ENCODE data around the gene PGP. TPM values are rescaled to one million over a fixed set of nuclear protein-coding genes. Genes with fewer than 3 reads are reported as not detected.

The PGP gene
- total RNA-seq, 1 experiment from 2014 or later = 32.6 TPM

DNA sequence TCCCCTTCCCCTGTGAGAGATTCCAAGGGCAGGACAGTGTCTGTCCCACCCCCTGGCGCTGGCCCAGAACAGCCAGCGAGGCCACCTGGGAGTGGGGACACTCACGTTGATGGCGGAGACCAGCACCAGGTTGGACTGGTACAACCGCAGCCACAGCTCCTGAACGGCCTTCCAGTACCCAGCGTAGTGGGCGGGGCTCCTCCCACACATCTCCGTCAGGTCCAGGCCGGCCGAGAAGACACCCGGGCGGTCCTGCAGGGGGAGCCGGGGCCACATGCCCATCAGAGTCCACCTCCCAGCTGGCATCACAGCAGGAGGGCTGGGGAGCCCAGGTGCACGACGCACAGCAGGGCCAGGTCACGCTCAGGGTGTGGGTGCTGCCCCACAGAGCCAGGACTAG lies 29.7 kb upstream of the PGP start:
- H3K4me2 ChIP-seq (ENCODE audit: low read length) = no peak overlapping the region
- peaks cover 62% of the 10 kb centered on the region for H3K79me2 ChIP-seq (ENCODE audit: insufficient read depth, low read length)
- POLR2A ChIA-PET = no interaction called here
- no peak overlapping the region for H3K4me3 ChIP-seq (replicated peaks in 1 of 2; ENCODE audit: low read depth in 1 of 2, low read length in 2 of 2)
- TF ChIP-seq, protein P1, sequence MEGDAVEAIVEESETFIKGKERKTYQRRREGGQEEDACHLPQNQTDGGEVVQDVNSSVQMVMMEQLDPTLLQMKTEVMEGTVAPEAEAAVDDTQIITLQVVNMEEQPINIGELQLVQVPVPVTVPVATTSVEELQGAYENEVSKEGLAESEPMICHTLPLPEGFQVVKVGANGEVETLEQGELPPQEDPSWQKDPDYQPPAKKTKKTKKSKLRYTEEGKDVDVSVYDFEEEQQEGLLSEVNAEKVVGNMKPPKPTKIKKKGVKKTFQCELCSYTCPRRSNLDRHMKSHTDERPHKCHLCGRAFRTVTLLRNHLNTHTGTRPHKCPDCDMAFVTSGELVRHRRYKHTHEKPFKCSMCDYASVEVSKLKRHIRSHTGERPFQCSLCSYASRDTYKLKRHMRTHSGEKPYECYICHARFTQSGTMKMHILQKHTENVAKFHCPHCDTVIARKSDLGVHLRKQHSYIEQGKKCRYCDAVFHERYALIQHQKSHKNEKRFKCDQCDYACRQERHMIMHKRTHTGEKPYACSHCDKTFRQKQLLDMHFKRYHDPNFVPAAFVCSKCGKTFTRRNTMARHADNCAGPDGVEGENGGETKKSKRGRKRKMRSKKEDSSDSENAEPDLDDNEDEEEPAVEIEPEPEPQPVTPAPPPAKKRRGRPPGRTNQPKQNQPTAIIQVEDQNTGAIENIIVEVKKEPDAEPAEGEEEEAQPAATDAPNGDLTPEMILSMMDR (IDR thresholded peaks at IDR 0.05 in 2 of 3, conservative IDR thresholded peaks at IDR 0.05 in 1 of 3; ENCODE audit: borderline replicate concordance in 1 of 3, insufficient read depth in 1 of 3, low read depth in 2 of 3, low read length in 2 of 3) = peak in 2 of 3 experiments; percentile 27 to 39; a peak in 4 of 6 replicates
- TF ChIP-seq SIN3A (IDR thresholded peaks at IDR 0.05; ENCODE audit: low read depth) (no peak), RAD21 (IDR thresholded peaks at IDR 0.05; ENCODE audit: low read depth) (peak; percentile 21; the same call in 1 of the 2 replicates)
- H3K9ac ChIP-seq (ENCODE audit: low read length) = no peak overlapping the region
- H4K20me1 ChIP-seq (ENCODE audit: insufficient read depth) = no peaks in the 10 kb centered on the region
- peak; percentile 52 for ATAC-seq
- CTCF ChIA-PET = no interaction called here
- no peak overlapping the region for H2AFZ ChIP-seq (ENCODE audit: low read depth, low read length, poor library complexity, severe bottlenecking)
- H3K36me3 ChIP-seq (ENCODE audit: control insufficient read depth in 1 of 2, insufficient read depth in 2 of 2, low read length in 2 of 2) = peaks cover 21 to 47% of the 10 kb centered on the region in 2 experiments; a peak in 3 of 4 replicates
- H3K4me1 ChIP-seq (ENCODE audit: control insufficient read depth in 1 of 2, insufficient read depth in 2 of 2, low read length in 2 of 2) = peaks cover 0 to 13% of the 10 kb centered on the region in 2 experiments; a peak in 2 of 4 replicates
- intact Hi-C loops (cut with micrococcal nuclease) = no loop called here
- peak overlapping the region; percentile 25; the same call in 1 of the 2 replicates for H3K27ac ChIP-seq (ENCODE audit: low read depth, low read length)
- no TSS peak for BruUV-seq (replicated peaks)
- DNase-seq (ENCODE audit: low read depth, low spot score) = no peak
- RAD21 ChIA-PET (ENCODE audit: low non-redundant PET in 1 of 2, low total read pairs in 2 of 2, uncharacterized antibody in 2 of 2, unreplicated experiment in 2 of 2) = no interaction called here
- no peaks in the 10 kb centered on the region for H3K9me2 ChIP-seq (ENCODE audit: insufficient read depth)
- H3K9me3 ChIP-seq (ENCODE audit: control insufficient read depth in 1 of 2, insufficient read depth in 1 of 2, low read depth in 1 of 2, low read length in 2 of 2) = no peaks in the 10 kb centered on the region
- no peaks in the 10 kb centered on the region for H3K27me3 ChIP-seq (ENCODE audit: insufficient read depth, low read length)

DNA sequence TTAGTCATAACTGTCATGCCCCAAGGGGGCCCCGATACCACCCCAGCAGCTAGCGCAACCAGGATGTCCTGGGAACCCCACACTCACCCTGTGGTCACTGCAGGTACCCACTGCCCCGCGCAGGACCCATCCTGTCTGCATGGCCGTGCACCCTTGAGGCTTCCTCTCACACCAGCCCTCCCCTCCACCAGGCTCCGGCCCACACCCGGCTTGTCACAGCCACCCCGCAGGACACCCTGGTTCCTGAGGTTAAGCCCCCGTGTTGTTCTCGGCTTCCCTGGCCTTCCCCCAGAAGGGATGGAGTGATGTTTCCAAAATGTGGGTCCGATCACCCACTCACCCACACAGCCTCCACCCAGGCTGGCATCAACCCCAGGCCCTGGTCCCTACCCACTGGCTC lies 29.1 kb upstream of the PGP start:
- peaks cover 21 to 44% of the 10 kb centered on the region in 2 experiments; a peak in 3 of 4 replicates for H3K36me3 ChIP-seq (ENCODE audit: control insufficient read depth in 1 of 2, insufficient read depth in 2 of 2, low read length in 2 of 2)
- no peaks in the 10 kb centered on the region for H3K27me3 ChIP-seq (ENCODE audit: insufficient read depth, low read length)
- H3K4me3 ChIP-seq (replicated peaks in 1 of 2; ENCODE audit: low read depth in 1 of 2, low read length in 2 of 2) = no peak overlapping the region
- H3K9ac ChIP-seq (ENCODE audit: low read length) = no peak overlapping the region
- DNase-seq (ENCODE audit: low read depth, low spot score) (no peak), ATAC-seq (no peak)
- CTCF ChIA-PET = no interaction called here
- BruUV-seq (replicated peaks) = no TSS peak
- H4K20me1 ChIP-seq (ENCODE audit: insufficient read depth) = no peaks in the 10 kb centered on the region
- no peak overlapping the region for H2AFZ ChIP-seq (ENCODE audit: low read depth, low read length, poor library complexity, severe bottlenecking)
- peaks cover 0 to 17% of the 10 kb centered on the region in 2 experiments; a peak in 2 of 4 replicates for H3K4me1 ChIP-seq (ENCODE audit: control insufficient read depth in 1 of 2, insufficient read depth in 2 of 2, low read length in 2 of 2)
- POLR2A ChIA-PET = no interaction called here
- H3K9me3 ChIP-seq (ENCODE audit: control insufficient read depth in 1 of 2, insufficient read depth in 1 of 2, low read depth in 1 of 2, low read length in 2 of 2) = no peaks in the 10 kb centered on the region
- H3K79me2 ChIP-seq (ENCODE audit: insufficient read depth, low read length) = peaks cover 57% of the 10 kb centered on the region
- peak overlapping the region; percentile 25; the same call in 1 of the 2 replicates for H3K27ac ChIP-seq (ENCODE audit: low read depth, low read length)
- RAD21 ChIA-PET (ENCODE audit: low non-redundant PET in 1 of 2, low total read pairs in 2 of 2, uncharacterized antibody in 2 of 2, unreplicated experiment in 2 of 2) = no interaction called here
- no peak overlapping the region for H3K4me2 ChIP-seq (ENCODE audit: low read length)
- intact Hi-C loops (cut with micrococcal nuclease) = no loop called here
- H3K9me2 ChIP-seq (ENCODE audit: insufficient read depth) = no peaks in the 10 kb centered on the region
- no peak for TF ChIP-seq CBX3 (IDR thresholded peaks at IDR 0.05; ENCODE audit: low read depth)
- no peak for TF ChIP-seq RAD21 (IDR thresholded peaks at IDR 0.05; ENCODE audit: low read depth)
- TF ChIP-seq ELF1 (IDR thresholded peaks at IDR 0.05; ENCODE audit: borderline replicate concordance, low read depth) = no peak
- no peak for TF ChIP-seq JUND (IDR thresholded peaks at IDR 0.05)
- no peak for TF ChIP-seq EZH2phosphoT487 (IDR thresholded peaks at IDR 0.05; ENCODE audit: borderline replicate concordance)
- TF ChIP-seq, protein P2, sequence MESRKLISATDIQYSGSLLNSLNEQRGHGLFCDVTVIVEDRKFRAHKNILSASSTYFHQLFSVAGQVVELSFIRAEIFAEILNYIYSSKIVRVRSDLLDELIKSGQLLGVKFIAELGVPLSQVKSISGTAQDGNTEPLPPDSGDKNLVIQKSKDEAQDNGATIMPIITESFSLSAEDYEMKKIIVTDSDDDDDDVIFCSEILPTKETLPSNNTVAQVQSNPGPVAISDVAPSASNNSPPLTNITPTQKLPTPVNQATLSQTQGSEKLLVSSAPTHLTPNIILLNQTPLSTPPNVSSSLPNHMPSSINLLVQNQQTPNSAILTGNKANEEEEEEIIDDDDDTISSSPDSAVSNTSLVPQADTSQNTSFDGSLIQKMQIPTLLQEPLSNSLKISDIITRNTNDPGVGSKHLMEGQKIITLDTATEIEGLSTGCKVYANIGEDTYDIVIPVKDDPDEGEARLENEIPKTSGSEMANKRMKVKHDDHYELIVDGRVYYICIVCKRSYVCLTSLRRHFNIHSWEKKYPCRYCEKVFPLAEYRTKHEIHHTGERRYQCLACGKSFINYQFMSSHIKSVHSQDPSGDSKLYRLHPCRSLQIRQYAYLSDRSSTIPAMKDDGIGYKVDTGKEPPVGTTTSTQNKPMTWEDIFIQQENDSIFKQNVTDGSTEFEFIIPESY (IDR thresholded peaks at IDR 0.05; ENCODE audit: extremely low read depth, insufficient replicate concordance, low read length) = no peak
- no peak for TF ChIP-seq EGR1 (IDR thresholded peaks at IDR 0.05; ENCODE audit: low read depth)
- no peak for TF ChIP-seq SIN3A (IDR thresholded peaks at IDR 0.05; ENCODE audit: low read depth)
- TF ChIP-seq, protein P3, sequence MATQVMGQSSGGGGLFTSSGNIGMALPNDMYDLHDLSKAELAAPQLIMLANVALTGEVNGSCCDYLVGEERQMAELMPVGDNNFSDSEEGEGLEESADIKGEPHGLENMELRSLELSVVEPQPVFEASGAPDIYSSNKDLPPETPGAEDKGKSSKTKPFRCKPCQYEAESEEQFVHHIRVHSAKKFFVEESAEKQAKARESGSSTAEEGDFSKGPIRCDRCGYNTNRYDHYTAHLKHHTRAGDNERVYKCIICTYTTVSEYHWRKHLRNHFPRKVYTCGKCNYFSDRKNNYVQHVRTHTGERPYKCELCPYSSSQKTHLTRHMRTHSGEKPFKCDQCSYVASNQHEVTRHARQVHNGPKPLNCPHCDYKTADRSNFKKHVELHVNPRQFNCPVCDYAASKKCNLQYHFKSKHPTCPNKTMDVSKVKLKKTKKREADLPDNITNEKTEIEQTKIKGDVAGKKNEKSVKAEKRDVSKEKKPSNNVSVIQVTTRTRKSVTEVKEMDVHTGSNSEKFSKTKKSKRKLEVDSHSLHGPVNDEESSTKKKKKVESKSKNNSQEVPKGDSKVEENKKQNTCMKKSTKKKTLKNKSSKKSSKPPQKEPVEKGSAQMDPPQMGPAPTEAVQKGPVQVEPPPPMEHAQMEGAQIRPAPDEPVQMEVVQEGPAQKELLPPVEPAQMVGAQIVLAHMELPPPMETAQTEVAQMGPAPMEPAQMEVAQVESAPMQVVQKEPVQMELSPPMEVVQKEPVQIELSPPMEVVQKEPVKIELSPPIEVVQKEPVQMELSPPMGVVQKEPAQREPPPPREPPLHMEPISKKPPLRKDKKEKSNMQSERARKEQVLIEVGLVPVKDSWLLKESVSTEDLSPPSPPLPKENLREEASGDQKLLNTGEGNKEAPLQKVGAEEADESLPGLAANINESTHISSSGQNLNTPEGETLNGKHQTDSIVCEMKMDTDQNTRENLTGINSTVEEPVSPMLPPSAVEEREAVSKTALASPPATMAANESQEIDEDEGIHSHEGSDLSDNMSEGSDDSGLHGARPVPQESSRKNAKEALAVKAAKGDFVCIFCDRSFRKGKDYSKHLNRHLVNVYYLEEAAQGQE (IDR thresholded peaks at IDR 0.05; ENCODE audit: low read depth) = no peak
